Measurements from ENCODE around the gene DNER.

DNER gene

GRCh38 chr2:229601396-229601795, 113.0 kb downstream of the DNER start:
- no peaks in the 10 kb centered on the region for H3K9me3 ChIP-seq (ENCODE audit: control insufficient read depth, insufficient read depth, low read length)
- no peak overlapping the region for H3K4me3 ChIP-seq (ENCODE audit: low read length)
- no peak for DNase-seq (ENCODE audit: low read depth, low spot score)
- no peaks in the 10 kb centered on the region for H3K36me3 ChIP-seq (ENCODE audit: control insufficient read depth, insufficient read depth, low read length)
- no CpG with 5 or more reads among the region's 2 CpGs for WGBS (ENCODE audit: insufficient coverage, insufficient read length)
- H3K27me3 ChIP-seq (ENCODE audit: control insufficient read depth, insufficient read depth, low read length): no peaks in the 10 kb centered on the region
- H3K27ac ChIP-seq (ENCODE audit: low read length): no peak overlapping the region
- no peaks in the 10 kb centered on the region for H3K4me1 ChIP-seq (ENCODE audit: control insufficient read depth, insufficient read depth, low read length)

DNA sequence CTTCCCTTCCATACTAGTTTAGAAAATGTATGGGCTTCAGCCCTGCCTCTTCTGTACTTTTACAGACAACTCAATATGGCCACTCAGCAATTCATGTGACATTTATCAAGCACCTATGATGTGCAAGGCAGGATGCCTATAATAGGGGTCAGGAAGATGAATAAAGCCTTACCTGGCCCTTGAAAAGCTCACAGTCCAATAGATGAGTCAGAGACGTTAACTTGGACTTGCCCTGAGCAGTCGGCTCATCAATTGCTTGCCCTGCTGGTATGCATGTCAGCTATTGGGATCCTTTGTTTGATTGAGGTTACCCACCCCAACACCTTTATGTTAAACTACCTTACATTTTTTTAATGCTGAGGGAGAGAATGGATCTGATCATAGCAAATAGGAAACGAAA, 116.1 kb downstream of the DNER start:
- no peaks in the 10 kb centered on the region for H3K27me3 ChIP-seq (ENCODE audit: control insufficient read depth, insufficient read depth, low read length)
- H3K36me3 ChIP-seq (ENCODE audit: control insufficient read depth, insufficient read depth, low read length): no peaks in the 10 kb centered on the region
- H3K9me3 ChIP-seq (ENCODE audit: control insufficient read depth, insufficient read depth, low read length): no peaks in the 10 kb centered on the region
- H3K4me1 ChIP-seq (ENCODE audit: control insufficient read depth, insufficient read depth, low read length): no peaks in the 10 kb centered on the region
- no peak overlapping the region for H3K27ac ChIP-seq (ENCODE audit: low read length)
- WGBS (ENCODE audit: insufficient coverage, insufficient read length): no CpG with 5 or more reads among the region's 3 CpGs
- H3K4me3 ChIP-seq (ENCODE audit: low read length): no peak overlapping the region
- DNase-seq (ENCODE audit: low read depth, low spot score): no peak

DNA sequence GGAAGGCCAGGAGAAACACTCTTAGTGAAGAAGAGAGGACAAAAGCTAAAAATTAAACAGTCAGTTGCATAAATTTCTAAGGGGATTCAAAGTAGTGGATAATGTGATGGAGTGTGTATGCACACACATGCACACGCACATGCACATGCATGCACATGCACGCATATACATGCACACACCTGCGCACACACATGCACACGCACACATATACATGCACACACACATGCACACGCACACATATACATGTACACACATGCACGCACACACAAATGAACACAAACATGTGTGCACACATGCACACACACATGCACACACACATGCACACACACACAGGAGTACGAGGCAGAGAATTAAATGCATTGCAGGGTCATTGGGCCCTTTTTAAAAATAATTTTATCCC, 117.6 kb downstream of the DNER start:
- Histone ChIP-seq H3K4me1 (ENCODE audit: control insufficient read depth, insufficient read depth, low read length) (no peaks in the 10 kb centered on the region), H3K27ac (ENCODE audit: low read length) (no peak overlapping the region), H3K4me3 (ENCODE audit: low read length) (no peak overlapping the region), H3K9me3 (ENCODE audit: control insufficient read depth, insufficient read depth, low read length) (no peaks in the 10 kb centered on the region), H3K27me3 (ENCODE audit: control insufficient read depth, insufficient read depth, low read length) (no peaks in the 10 kb centered on the region), H3K36me3 (ENCODE audit: control insufficient read depth, insufficient read depth, low read length) (no peaks in the 10 kb centered on the region)
- no CpG with 5 or more reads among the region's 7 CpGs for WGBS (ENCODE audit: insufficient coverage, insufficient read length)
- DNase-seq (ENCODE audit: low read depth, low spot score): no peak

- H3K27me3 ChIP-seq (ENCODE audit: control insufficient read depth, insufficient read depth, low read length): no peaks in the 10 kb centered on the region
- no peaks in the 10 kb centered on the region for H3K9me3 ChIP-seq (ENCODE audit: control insufficient read depth, insufficient read depth, low read length)
- no peak overlapping the region for H3K27ac ChIP-seq (ENCODE audit: low read length)
- no peak overlapping the region; the same call in 1 of the 2 replicates for H3K4me3 ChIP-seq (ENCODE audit: low read length)
- no peaks in the 10 kb centered on the region for H3K36me3 ChIP-seq (ENCODE audit: control insufficient read depth, insufficient read depth, low read length)
- WGBS (ENCODE audit: insufficient coverage, insufficient read length): no CpG with 5 or more reads among the region's 9 CpGs
- peaks cover 2% of the 10 kb centered on the region; the same call in 1 of the 2 replicates for H3K4me1 ChIP-seq (ENCODE audit: control insufficient read depth, insufficient read depth, low read length)
- DNase-seq (ENCODE audit: low read depth, low spot score): no peak
Observed at GRCh38 chr2:229591611-229592010, 122.7 kb downstream of the DNER start.

DNA sequence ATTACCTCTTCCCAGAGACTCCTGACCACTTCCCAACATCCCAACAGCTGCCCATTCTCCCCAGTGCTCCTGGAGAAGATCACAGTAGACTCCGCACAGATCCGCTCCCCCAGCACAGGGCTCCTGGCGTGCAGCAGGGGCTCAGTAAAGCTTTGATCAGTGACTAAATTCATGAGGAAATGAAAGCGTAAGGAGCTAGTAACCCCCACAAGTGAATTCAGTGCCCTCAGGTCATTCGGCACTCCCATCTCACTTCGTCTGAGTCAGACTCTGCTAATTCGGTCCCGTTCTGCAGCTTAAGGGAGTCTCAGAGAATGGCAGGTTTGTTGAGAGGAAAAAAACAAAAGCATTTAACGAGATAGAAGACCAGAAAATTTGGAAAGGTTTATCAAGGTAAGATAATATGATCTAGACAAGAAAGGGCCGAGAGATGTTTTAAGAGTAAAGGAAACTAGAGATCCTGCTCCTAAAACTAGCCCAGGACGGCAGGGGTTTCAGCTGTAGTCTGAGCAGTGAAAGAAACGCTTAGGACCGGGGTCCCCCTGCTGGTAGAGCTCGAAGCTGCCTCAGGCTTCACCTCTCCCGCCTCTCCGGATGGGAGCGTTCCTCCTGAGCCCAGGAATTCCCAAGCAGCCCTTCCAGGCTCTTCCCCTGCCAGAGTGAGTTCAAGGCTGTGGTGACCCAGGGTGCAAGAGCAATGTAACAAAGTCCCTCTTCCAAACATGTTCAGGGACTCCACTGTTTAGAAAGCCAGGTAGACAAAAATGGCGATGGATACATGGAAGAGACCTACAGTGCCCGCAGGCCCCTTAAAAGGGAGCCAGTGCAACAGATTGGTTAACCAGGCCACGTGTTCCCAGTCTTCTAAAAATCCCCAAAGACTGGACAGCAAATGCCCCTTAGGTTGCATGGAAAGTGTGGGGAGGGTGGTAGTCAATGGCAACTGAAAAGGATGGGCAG, 127.3 kb downstream of the DNER start:
- no peaks in the 10 kb centered on the region for H3K36me3 ChIP-seq (ENCODE audit: control insufficient read depth, insufficient read depth, low read length)
- H3K9me3 ChIP-seq (ENCODE audit: control insufficient read depth, insufficient read depth, low read length): no peaks in the 10 kb centered on the region
- H3K27me3 ChIP-seq (ENCODE audit: control insufficient read depth, insufficient read depth, low read length): no peaks in the 10 kb centered on the region
- peaks cover 2% of the 10 kb centered on the region; the same call in 1 of the 2 replicates for H3K4me1 ChIP-seq (ENCODE audit: control insufficient read depth, insufficient read depth, low read length)
- no peak overlapping the region for H3K4me3 ChIP-seq (ENCODE audit: low read length)
- DNase-seq (ENCODE audit: low read depth, low spot score): peak; percentile 67
- no CpG with 5 or more reads among the region's 20 CpGs for WGBS (ENCODE audit: insufficient coverage, insufficient read length)
- no peak overlapping the region for H3K27ac ChIP-seq (ENCODE audit: low read length)

- peaks cover 2% of the 10 kb centered on the region; the same call in 1 of the 2 replicates for H3K4me1 ChIP-seq (ENCODE audit: control insufficient read depth, insufficient read depth, low read length)
- no peak overlapping the region for H3K4me3 ChIP-seq (ENCODE audit: low read length)
- H3K36me3 ChIP-seq (ENCODE audit: control insufficient read depth, insufficient read depth, low read length): no peaks in the 10 kb centered on the region
- WGBS (ENCODE audit: insufficient coverage, insufficient read length): no CpG with 5 or more reads among the region's 7 CpGs
- no peaks in the 10 kb centered on the region for H3K27me3 ChIP-seq (ENCODE audit: control insufficient read depth, insufficient read depth, low read length)
- no peak for DNase-seq (ENCODE audit: low read depth, low spot score)
- no peaks in the 10 kb centered on the region for H3K9me3 ChIP-seq (ENCODE audit: control insufficient read depth, insufficient read depth, low read length)
- H3K27ac ChIP-seq (ENCODE audit: low read length): no peak overlapping the region
Observed at GRCh38 chr2:229586012-229586411, 128.3 kb downstream of the DNER start.

- no peak overlapping the region for H3K27ac ChIP-seq (ENCODE audit: low read length)
- no CpG with 5 or more reads among the region's 7 CpGs for WGBS (ENCODE audit: insufficient coverage, insufficient read length)
- no peaks in the 10 kb centered on the region for H3K9me3 ChIP-seq (ENCODE audit: control insufficient read depth, insufficient read depth, low read length)
- no peak overlapping the region for H3K4me3 ChIP-seq (ENCODE audit: low read length)
- H3K27me3 ChIP-seq (ENCODE audit: control insufficient read depth, insufficient read depth, low read length): no peaks in the 10 kb centered on the region
- no peak for DNase-seq (ENCODE audit: low read depth, low spot score)
- no peaks in the 10 kb centered on the region for H3K36me3 ChIP-seq (ENCODE audit: control insufficient read depth, insufficient read depth, low read length)
- H3K4me1 ChIP-seq (ENCODE audit: control insufficient read depth, insufficient read depth, low read length): peaks cover 2% of the 10 kb centered on the region; the same call in 1 of the 2 replicates
Observed at GRCh38 chr2:229582151-229582550, 132.2 kb downstream of the DNER start.

DNA sequence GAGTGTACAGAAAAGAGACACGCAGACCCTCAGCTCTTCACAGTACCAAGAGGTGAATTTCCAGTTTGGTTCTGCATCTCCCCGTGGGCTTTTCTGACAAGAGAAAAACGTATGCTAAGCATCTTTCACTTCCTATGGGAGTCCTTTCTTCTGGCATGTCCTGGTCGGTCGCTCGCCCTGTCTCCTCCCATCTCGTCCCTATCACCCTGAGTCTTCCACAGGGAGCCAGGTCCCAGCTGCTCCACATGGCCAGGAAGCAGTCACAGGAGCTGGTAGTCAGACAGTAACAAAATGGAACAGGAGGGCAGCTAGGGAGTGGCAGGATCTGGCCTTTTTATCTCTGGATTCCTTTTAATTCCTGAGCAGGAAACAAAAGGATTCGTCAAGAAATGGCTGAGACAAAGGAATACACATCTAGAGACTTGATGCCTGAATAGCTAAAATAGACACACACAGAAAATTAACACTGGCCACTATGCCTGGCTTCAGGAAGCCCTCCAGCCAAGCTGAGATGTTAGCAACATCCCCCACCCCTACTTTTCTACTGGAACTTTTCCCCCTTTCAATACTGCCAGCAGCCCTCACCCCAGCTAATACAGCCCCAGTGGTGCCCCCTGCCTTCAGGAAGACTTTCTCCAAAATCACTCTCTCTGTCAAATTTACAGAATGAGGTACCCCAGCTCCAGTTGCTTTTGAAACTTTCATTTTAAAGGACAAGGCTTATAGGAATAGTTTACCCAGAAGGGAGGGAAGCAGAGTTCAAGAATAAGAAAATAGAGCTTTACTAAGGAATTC, 136.1 kb downstream of the DNER start:
- H3K27ac ChIP-seq (ENCODE audit: low read length): no peak overlapping the region
- no peak for DNase-seq (ENCODE audit: low read depth, low spot score)
- H3K4me1 ChIP-seq (ENCODE audit: control insufficient read depth, insufficient read depth, low read length): peaks cover 2% of the 10 kb centered on the region; the same call in 1 of the 2 replicates
- no peaks in the 10 kb centered on the region for H3K27me3 ChIP-seq (ENCODE audit: control insufficient read depth, insufficient read depth, low read length)
- no peaks in the 10 kb centered on the region for H3K9me3 ChIP-seq (ENCODE audit: control insufficient read depth, insufficient read depth, low read length)
- no CpG with 5 or more reads among the region's 8 CpGs for WGBS (ENCODE audit: insufficient coverage, insufficient read length)
- H3K4me3 ChIP-seq (ENCODE audit: low read length): no peak overlapping the region
- H3K36me3 ChIP-seq (ENCODE audit: control insufficient read depth, insufficient read depth, low read length): no peaks in the 10 kb centered on the region

GRCh38 chr2:229575569-229576315, 138.6 kb downstream of the DNER start:
- no CpG with 5 or more reads among the region's 4 CpGs for WGBS (ENCODE audit: insufficient coverage, insufficient read length)
- H3K36me3 ChIP-seq (ENCODE audit: control insufficient read depth, insufficient read depth, low read length): no peaks in the 10 kb centered on the region
- DNase-seq (ENCODE audit: low read depth, low spot score): no peak

More at GRCh38 chr2:229575569-229576315, 138.6 kb downstream of the DNER start:
- Histone ChIP-seq H3K4me1 (ENCODE audit: control insufficient read depth, insufficient read depth, low read length) (peaks cover 2% of the 10 kb centered on the region; the same call in 1 of the 2 replicates), H3K4me3 (ENCODE audit: low read length) (no peak overlapping the region), H3K9me3 (ENCODE audit: control insufficient read depth, insufficient read depth, low read length) (no peaks in the 10 kb centered on the region), H3K27ac (ENCODE audit: low read length) (no peak overlapping the region), H3K27me3 (ENCODE audit: control insufficient read depth, insufficient read depth, low read length) (no peaks in the 10 kb centered on the region)
